HG03521 (cell line): ENCODE data around the gene F10.
"Not testable (repeated sequence)": the region's sequence is repeated elsewhere in the genome, so short reads cannot be mapped to it uniquely, and the experiment has no call there.

Experiments used
- ATAC-seq: cut with Tn5 transposase; IDR thresholded peaks from one replicate; pipeline ENCODE4 v1.9.1; 2021; ENCODE audit warnings: mild to moderate bottlenecking, moderate library complexity; ENCODE audit not compliant: unreplicated experiment

The F10 gene

GRCh38 chr13:113098162-113098732 lies 24.4 kb upstream of the F10 start:
- no peak for ATAC-seq

GRCh38 chr13:113099142-113099541 lies 23.5 kb upstream of the F10 start:
- no peak for ATAC-seq

GRCh38 chr13:113102302-113102701 lies 20.3 kb upstream of the F10 start:
- ATAC-seq = not testable (repeated sequence)

- no peak for ATAC-seq
Observed at GRCh38 chr13:113102727-113103126, 19.9 kb upstream of the F10 start.

GRCh38 chr13:113103646-113104045 lies 19.0 kb upstream of the F10 start:
- ATAC-seq = no peak

GRCh38 chr13:113105032-113105920 lies 17.3 kb upstream of the F10 start, which contains the start of gene F7:
TSS of gene F7 (plus strand) at chr13:113105791. CDS start at chr13:113105842, 51 bp downstream.
- no peak for ATAC-seq

- no peak for ATAC-seq
Observed at GRCh38 chr13:113105921-113106452, 16.6 kb upstream of the F10 start.

GRCh38 chr13:113106711-113107351 lies 15.8 kb upstream of the F10 start:
- ATAC-seq = no peak

GRCh38 chr13:113108521-113108920 lies 14.1 kb upstream of the F10 start:
- not testable (repeated sequence) for ATAC-seq

- no peak for ATAC-seq
Observed at GRCh38 chr13:113109151-113110047, 13.2 kb upstream of the F10 start.

- no peak for ATAC-seq
Observed at GRCh38 chr13:113110048-113110851, 12.3 kb upstream of the F10 start.

GRCh38 chr13:113110852-113111315 lies 11.7 kb upstream of the F10 start:
- no peak for ATAC-seq

- not testable (repeated sequence) for ATAC-seq
Observed at GRCh38 chr13:113111821-113112220, 10.8 kb upstream of the F10 start.

- ATAC-seq = not testable (repeated sequence)
Observed at GRCh38 chr13:113112475-113112874, 10.1 kb upstream of the F10 start.

- no peak for ATAC-seq
Observed at GRCh38 chr13:113112893-113113845, 9.4 kb upstream of the F10 start.

- no peak for ATAC-seq
Observed at GRCh38 chr13:113113846-113114271, 8.7 kb upstream of the F10 start.

- ATAC-seq = no peak
Observed at GRCh38 chr13:113114511-113115362, 7.9 kb upstream of the F10 start.
